Measurements from ENCODE around the gene NEURL1B. TPM values are rescaled to one million over a fixed set of nuclear protein-coding genes. Genes with fewer than 3 reads are reported as not detected.

NEURL1B gene
- polyA plus RNA-seq, 1 donor from 2014 or later = 12.7 TPM

GRCh38 chr5:172715931-172716682 lies 75.0 kb downstream of the NEURL1B start:
- H3K36me3 ChIP-seq (ENCODE audit: insufficient read depth, low read length) = no peaks in the 10 kb centered on the region
- no peak overlapping the region for H3K4me2 ChIP-seq (ENCODE audit: low read length)
- H3K79me2 ChIP-seq (replicated peaks; ENCODE audit: insufficient read depth, low read length) = no peaks in the 10 kb centered on the region
- no peaks in the 10 kb centered on the region for H3K9me2 ChIP-seq (ENCODE audit: insufficient read depth, low read length)
- H3K4me3 ChIP-seq (ENCODE audit: low read length) = no peak overlapping the region
- no peak overlapping the region for H3K27ac ChIP-seq (ENCODE audit: low read length)
- H3K9ac ChIP-seq (ENCODE audit: low read length) = no peak overlapping the region
- H3K9me3 ChIP-seq (ENCODE audit: low read length) = no peaks in the 10 kb centered on the region
- no peaks in the 10 kb centered on the region for H4K20me1 ChIP-seq (ENCODE audit: insufficient read depth)
- TF ChIP-seq CTCF (IDR thresholded peaks at IDR 0.05; ENCODE audit: poor library complexity, severe bottlenecking) (no peak), EP300 (conservative IDR thresholded peaks at IDR 0.05; ENCODE audit: poor library complexity, severe bottlenecking) (no peak)
- no peaks in the 10 kb centered on the region for H3F3A ChIP-seq (ENCODE audit: insufficient read depth, low read length, poor library complexity, severe bottlenecking)
- H3K27me3 ChIP-seq (ENCODE audit: insufficient read depth, low read depth, low read length) = no peaks in the 10 kb centered on the region
- no peak overlapping the region for H2AFZ ChIP-seq (ENCODE audit: low read depth, low read length)

- no peak overlapping the region for H3K27ac ChIP-seq (ENCODE audit: low read length)
- no peak overlapping the region for H3K4me2 ChIP-seq (ENCODE audit: low read length)
- no peaks in the 10 kb centered on the region for H3K9me2 ChIP-seq (ENCODE audit: insufficient read depth, low read length)
- no peaks in the 10 kb centered on the region for H3K9me3 ChIP-seq (ENCODE audit: low read length)
- H3K9ac ChIP-seq (ENCODE audit: low read length) = no peak overlapping the region
- H4K20me1 ChIP-seq (ENCODE audit: insufficient read depth) = no peaks in the 10 kb centered on the region
- no peak overlapping the region for H2AFZ ChIP-seq (ENCODE audit: low read depth, low read length)
- no peaks in the 10 kb centered on the region for H3F3A ChIP-seq (ENCODE audit: insufficient read depth, low read length, poor library complexity, severe bottlenecking)
- TF ChIP-seq RAD21 (conservative IDR thresholded peaks at IDR 0.05) (peak; percentile 82), CTCF (IDR thresholded peaks at IDR 0.05; ENCODE audit: poor library complexity, severe bottlenecking) (peak; percentile 77), MXI1 (conservative IDR thresholded peaks at IDR 0.05; ENCODE audit: poor library complexity, severe bottlenecking) (no peak), POLR2AphosphoS5 (IDR thresholded peaks at IDR 0.05) (no peak), SMC3 (conservative IDR thresholded peaks at IDR 0.05; ENCODE audit: poor library complexity) (peak; percentile 83), EP300 (conservative IDR thresholded peaks at IDR 0.05; ENCODE audit: poor library complexity, severe bottlenecking) (no peak), EZH2 (IDR thresholded peaks at IDR 0.05; ENCODE audit: borderline replicate concordance, insufficient read depth, low read length, poor library complexity, severe bottlenecking) (no peak), TAF1 (IDR thresholded peaks at IDR 0.05; ENCODE audit: low read depth) (no peak)
- TF ChIP-seq, protein P1, sequence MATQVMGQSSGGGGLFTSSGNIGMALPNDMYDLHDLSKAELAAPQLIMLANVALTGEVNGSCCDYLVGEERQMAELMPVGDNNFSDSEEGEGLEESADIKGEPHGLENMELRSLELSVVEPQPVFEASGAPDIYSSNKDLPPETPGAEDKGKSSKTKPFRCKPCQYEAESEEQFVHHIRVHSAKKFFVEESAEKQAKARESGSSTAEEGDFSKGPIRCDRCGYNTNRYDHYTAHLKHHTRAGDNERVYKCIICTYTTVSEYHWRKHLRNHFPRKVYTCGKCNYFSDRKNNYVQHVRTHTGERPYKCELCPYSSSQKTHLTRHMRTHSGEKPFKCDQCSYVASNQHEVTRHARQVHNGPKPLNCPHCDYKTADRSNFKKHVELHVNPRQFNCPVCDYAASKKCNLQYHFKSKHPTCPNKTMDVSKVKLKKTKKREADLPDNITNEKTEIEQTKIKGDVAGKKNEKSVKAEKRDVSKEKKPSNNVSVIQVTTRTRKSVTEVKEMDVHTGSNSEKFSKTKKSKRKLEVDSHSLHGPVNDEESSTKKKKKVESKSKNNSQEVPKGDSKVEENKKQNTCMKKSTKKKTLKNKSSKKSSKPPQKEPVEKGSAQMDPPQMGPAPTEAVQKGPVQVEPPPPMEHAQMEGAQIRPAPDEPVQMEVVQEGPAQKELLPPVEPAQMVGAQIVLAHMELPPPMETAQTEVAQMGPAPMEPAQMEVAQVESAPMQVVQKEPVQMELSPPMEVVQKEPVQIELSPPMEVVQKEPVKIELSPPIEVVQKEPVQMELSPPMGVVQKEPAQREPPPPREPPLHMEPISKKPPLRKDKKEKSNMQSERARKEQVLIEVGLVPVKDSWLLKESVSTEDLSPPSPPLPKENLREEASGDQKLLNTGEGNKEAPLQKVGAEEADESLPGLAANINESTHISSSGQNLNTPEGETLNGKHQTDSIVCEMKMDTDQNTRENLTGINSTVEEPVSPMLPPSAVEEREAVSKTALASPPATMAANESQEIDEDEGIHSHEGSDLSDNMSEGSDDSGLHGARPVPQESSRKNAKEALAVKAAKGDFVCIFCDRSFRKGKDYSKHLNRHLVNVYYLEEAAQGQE (IDR thresholded peaks at IDR 0.05; ENCODE audit: borderline replicate concordance) = no peak
- no peaks in the 10 kb centered on the region for H3K79me2 ChIP-seq (replicated peaks; ENCODE audit: insufficient read depth, low read length)
- no peaks in the 10 kb centered on the region for H3K36me3 ChIP-seq (ENCODE audit: insufficient read depth, low read length)
- no peak overlapping the region for H3K4me3 ChIP-seq (ENCODE audit: low read length)
- no peaks in the 10 kb centered on the region for H3K27me3 ChIP-seq (ENCODE audit: insufficient read depth, low read depth, low read length)
Observed at GRCh38 chr5:172716796-172717313, 75.8 kb downstream of the NEURL1B start.
